Right atrium auricular region (tissue), 2 donors: Measurements from ENCODE around the gene PCNX1. TPM values are rescaled to one million over a fixed set of nuclear protein-coding genes. Genes with fewer than 3 reads are reported as not detected.
A peak's percentile ranks its signal among the peaks of the same experiment; 100 is the strongest.

ENCODE experiments used
- DNase-seq: peaks from one replicate; pipeline ENCODE4 v3.0.0-alpha.2; 2019; ENCODE audit warnings: low spot score
- H3K27ac ChIP-seq, 2 donors: fragments of 200-600 bp; sonication (generic); 1 replicate in 1 of 2; 2 replicates in 1 of 2; pipeline ENCODE4 v1.5.1; 2016 to 2019
- H3K27me3 ChIP-seq, 2 donors: fragments of 200-600 bp; sonication (generic); one replicate each; pipeline versions ENCODE4 v1.5.1 to v1.6.0; 2017 to 2019
- H3K36me3 ChIP-seq: fragments of 200-600 bp; sonication (generic); one replicate; pipeline ENCODE4 v1.5.1; 2016
- H3K4me1 ChIP-seq, 2 donors: fragments of 200-600 bp; sonication (generic); one replicate each; pipeline versions ENCODE4 v1.5.1 to v1.6.0; 2017 to 2019
- H3K4me3 ChIP-seq, 2 donors: fragments of 200-600 bp; sonication (generic); 1 replicate in 1 of 2; 2 replicates in 1 of 2; pipeline ENCODE4 v1.5.1; 2017 to 2019; ENCODE audit warnings: mild to moderate bottlenecking in 1 of 2, moderate library complexity in 1 of 2
- H3K9me3 ChIP-seq, 2 donors: fragments of 200-600 bp; sonication (generic); one replicate each; pipeline ENCODE4 v1.5.1; 2019
- CTCF ChIP-seq, 2 donors: fragments of 200-600 bp; sonication (generic); IDR thresholded peaks; one replicate each; pipeline ENCODE4 v1.5.1; 2019; ENCODE audit warnings: antibody characterized with exemption in 2 of 2
- total RNA-seq, 2 donors: library from RNA; depleted of rRNA; stranded (reverse); fragments of >200 nt; gene quantifications; one replicate each; pipeline ENCODE4 v1.1.0, GENCODE V29; 2016

PCNX1 gene
- total RNA-seq, 2 donors from 2014 or later, result 36.4 to 39.2 TPM

DNA sequence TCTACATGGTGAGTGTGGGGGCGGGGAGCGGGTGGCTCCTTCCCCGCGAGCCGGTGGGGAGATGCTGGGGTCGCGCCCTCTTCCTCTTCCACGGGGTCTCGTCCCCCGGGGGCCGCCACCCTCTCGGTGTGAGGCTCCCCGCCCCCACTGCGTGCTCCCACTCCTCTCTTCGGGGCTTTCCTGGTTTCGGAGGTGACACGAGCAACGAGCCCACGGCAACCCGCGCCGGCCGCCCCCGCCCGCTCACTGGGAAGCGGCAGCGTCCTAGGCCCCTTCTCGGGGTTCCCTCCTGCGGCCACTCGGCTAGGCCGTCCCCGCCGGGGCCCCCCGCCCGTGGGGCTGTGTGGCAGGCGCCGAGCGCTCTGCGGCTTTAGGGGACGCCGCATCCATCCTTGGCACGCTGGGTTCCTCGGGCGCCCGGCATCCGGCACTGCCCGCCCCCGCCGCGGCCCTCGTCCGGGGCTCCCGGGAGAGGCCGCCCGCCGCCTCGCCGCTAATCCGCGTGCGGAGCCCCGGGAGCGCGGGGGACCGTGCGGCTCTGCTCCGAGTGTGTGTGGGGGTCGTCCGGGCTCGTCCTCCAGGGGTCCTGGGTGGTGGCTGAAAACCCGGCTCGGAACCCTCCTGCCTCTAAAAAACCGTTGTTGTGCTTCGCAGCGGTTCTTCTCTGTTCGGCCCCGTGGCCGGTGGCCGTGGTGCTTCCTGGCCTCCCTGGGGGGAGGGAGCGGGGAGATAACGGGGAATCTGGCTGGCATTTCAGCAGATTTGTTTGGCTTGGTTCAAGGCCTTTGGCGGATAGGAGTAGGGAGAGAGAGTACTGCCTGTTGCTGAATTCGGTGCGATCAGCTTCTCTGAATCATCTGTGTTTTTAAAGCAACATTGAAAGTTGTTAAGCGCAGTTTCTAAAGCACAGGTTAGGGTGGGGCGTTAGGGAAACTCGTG is 1.0 kb downstream of the PCNX1 start:
- Histone ChIP-seq H3K36me3 (no peaks in the 10 kb centered on the region), H3K4me3 (peak overlapping the region; percentile 92 to 93), H3K27ac (peak overlapping the region; percentile 94 to 96), H3K4me1 (peaks cover 0 to 62% of the 10 kb centered on the region in 2 donors), H3K27me3 (no peaks in the 10 kb centered on the region), H3K9me3 (no peaks in the 10 kb centered on the region)
- peak; percentile 69 for DNase-seq
- TF ChIP-seq CTCF (IDR thresholded peaks at IDR 0.05), result peak in 1 of 2 donors; percentile 5

- Histone ChIP-seq H3K27me3 (no peaks in the 10 kb centered on the region), H3K4me1 (peaks cover 0 to 62% of the 10 kb centered on the region in 2 donors), H3K9me3 (no peaks in the 10 kb centered on the region), H3K36me3 (no peaks in the 10 kb centered on the region), H3K4me3 (peak overlapping the region; percentile 92 to 93), H3K27ac (peak overlapping the region; percentile 94 to 96)
- TF ChIP-seq CTCF (IDR thresholded peaks at IDR 0.05), result no peak
- no peak for DNase-seq
Measured at GRCh38 chr14:70908935-70909641, 1.8 kb downstream of the PCNX1 start.

DNA sequence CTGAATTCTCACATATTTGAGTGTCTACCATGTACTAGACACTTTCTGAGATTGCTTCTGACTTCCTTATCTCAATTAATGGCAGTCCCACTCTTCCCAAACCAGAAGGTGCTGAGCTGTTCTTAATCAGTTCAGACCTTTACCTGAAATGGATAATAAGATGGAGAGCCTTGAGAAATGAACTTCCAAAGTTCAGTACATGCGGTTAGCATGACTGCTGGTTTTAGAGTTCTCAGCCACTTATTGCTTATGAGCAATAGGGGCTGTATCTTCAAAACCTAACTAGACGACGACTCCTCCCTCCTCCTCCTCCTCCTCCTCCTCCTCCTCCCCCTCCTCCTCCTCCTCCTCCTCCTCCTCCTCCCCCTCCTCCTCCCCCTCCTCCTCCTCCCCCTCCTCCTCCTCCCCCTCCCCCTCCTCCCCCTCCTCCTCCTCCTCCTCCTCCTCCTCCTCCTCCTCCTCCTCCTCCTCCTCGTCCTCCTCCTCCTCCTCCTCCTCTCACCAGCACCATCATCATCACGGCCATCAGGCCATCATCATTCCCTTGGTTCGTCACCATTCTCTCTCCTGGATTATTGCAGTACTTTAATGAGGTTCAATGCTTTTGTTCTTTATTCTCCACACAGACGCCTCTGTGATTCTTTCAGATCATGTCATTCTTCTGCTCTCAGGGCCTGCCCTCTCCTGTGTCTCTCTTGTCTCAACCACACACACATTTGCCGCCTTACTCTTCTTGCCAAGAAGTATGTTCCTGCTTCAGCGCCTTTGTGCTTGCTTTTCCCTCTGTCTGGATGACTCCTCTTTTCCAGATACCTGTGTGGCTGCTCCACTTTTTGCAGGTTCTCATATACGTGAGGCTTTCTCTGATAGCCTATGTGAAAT is 2.7 kb downstream of the PCNX1 start:
- Histone ChIP-seq H3K36me3 (no peaks in the 10 kb centered on the region), H3K27me3 (no peaks in the 10 kb centered on the region), H3K27ac (peak overlapping the region in 1 of 2 donors; percentile 96), H3K4me3 (no peak overlapping the region), H3K4me1 (peaks cover 0 to 54% of the 10 kb centered on the region in 2 donors), H3K9me3 (no peaks in the 10 kb centered on the region)
- DNase-seq, result no peak
- no peak for TF ChIP-seq CTCF (IDR thresholded peaks at IDR 0.05)

DNA sequence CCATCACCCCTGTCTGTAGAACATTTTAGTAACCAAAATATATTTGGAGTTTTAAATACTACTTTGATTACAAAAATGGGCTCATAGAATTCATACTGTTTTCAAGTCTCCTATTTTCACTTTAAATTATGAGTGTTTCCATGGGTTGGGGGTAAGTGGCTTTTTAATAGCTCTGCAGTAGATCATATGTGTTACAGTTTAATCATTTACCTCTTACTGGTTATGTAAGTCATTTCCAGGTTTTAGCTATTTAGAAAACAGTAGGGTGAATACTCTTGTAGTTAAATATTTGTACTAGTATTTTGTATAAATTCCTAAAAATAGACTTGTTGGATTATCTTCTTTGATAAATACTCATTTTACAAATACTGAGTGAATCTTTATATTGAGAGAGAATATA is 8.2 kb downstream of the PCNX1 start:
- Histone ChIP-seq H3K27me3 (no peaks in the 10 kb centered on the region), H3K27ac (no peak overlapping the region), H3K4me1 (peaks cover 0 to 36% of the 10 kb centered on the region in 2 donors), H3K36me3 (no peaks in the 10 kb centered on the region), H3K9me3 (no peaks in the 10 kb centered on the region), H3K4me3 (no peak overlapping the region)
- DNase-seq, result no peak
- TF ChIP-seq CTCF (IDR thresholded peaks at IDR 0.05), result no peak

DNA sequence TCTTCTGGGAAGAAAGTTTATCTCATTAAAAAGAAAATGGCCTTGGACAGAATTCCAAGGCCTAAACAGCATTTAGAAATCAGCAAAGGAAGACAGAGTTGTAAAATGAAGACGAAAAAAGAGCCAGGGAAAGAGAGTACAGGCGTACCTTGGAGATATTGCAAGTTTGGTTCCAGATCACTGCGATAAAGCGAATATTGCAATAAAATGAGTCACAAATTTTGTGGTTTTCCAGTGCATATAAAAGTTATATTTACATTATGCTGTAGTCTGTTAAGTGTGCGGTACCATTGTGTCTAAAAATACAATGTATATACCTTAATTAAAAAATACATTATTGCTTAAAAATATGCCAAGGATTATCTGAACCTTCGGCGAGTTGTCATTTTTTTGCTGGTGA is 9.0 kb downstream of the PCNX1 start:
- no peaks in the 10 kb centered on the region for H3K9me3 ChIP-seq
- TF ChIP-seq CTCF (IDR thresholded peaks at IDR 0.05), result no peak
- H3K4me3 ChIP-seq, result no peak overlapping the region
- no peaks in the 10 kb centered on the region for H3K36me3 ChIP-seq
- peaks cover 0 to 38% of the 10 kb centered on the region in 2 donors for H3K4me1 ChIP-seq
- H3K27me3 ChIP-seq, result no peaks in the 10 kb centered on the region
- H3K27ac ChIP-seq, result no peak overlapping the region
- DNase-seq, result no peak
